B cell (primary cell): ENCODE data around the gene ATXN1. TPM values are rescaled to one million over a fixed set of nuclear protein-coding genes. Genes with fewer than 3 reads are reported as not detected.

Source experiments
- ATAC-seq: fragments of 200-7000 bp; cut with Tn5 transposase; one replicate; pipeline ENCODE4 v1.10.0; 2021; ENCODE audit warnings: low read depth, mild to moderate bottlenecking, moderate number of reproducible peaks, moderate library complexity
- CTCF ChIA-PET: fragments of 350-600 bp; sonication (Branson Sonifier 250); formaldehyde crosslinking; loops from one replicate; lab custom pipeline; 2021; ENCODE audit warnings: antibody characterized with exemption, inconsistent platforms; lab: Charles Lee
- POLR2A ChIA-PET: fragments of 350-600 bp; sonication (Branson Sonifier 250); formaldehyde crosslinking; loops from one replicate; lab custom pipeline; 2021; ENCODE audit warnings: antibody characterized with exemption; lab: Charles Lee
- DNase-seq: peaks from one replicate; pipeline ENCODE4 v3.0.0; 2013
- H2AFZ ChIP-seq: 2 replicates; pipeline ENCODE4 v1.6.1; 2012; ENCODE audit warnings: mild to moderate bottlenecking, low read depth, low read length; ENCODE audit not compliant: insufficient read depth, poor library complexity, severe bottlenecking
- H3K27ac ChIP-seq, 2 donors: 1 replicate in 1 of 2; 2 replicates in 1 of 2; pipeline ENCODE4 v1.5.1; 2012 to 2013; ENCODE audit warnings: low read length in 2 of 2, mild to moderate bottlenecking in 2 of 2, moderate library complexity in 1 of 2
- H3K27me3 ChIP-seq, 4 experiments: fragments of 200-600 bp in 1 of 4; sonication (generic) in 1 of 4; replicated peaks in 1 of 4; 1 replicate in 2 of 4; 2 replicates in 2 of 4; pipeline versions ENCODE4 v1.6.1 to v1.7.0; 2013 to 2016; ENCODE audit warnings: low read length in 3 of 4, mild to moderate bottlenecking in 2 of 4, mixed read lengths in 1 of 4, moderate library complexity in 1 of 4; ENCODE audit not compliant: insufficient read depth in 4 of 4, control insufficient read depth in 3 of 4; ENCODE audit errors: control extremely low read depth in 1 of 4
- H3K36me3 ChIP-seq, 2 experiments: replicated peaks in 1 of 2; 1 replicate in 1 of 2; 2 replicates in 1 of 2; pipeline versions ENCODE4 v1.6.1 to v1.7.1; 2013; ENCODE audit warnings: low read length in 1 of 2; ENCODE audit not compliant: insufficient read depth in 2 of 2, control insufficient read depth in 1 of 2; ENCODE audit errors: control extremely low read depth in 1 of 2, extremely low read depth in 1 of 2
- H3K4me1 ChIP-seq, 2 donors: fragments of 200-600 bp in 1 of 2; sonication (generic) in 1 of 2; 1 replicate in 1 of 2; 2 replicates in 1 of 2; pipeline versions ENCODE4 v1.5.1 to v1.6.1; 2013 to 2017; ENCODE audit warnings: low read length in 2 of 2; ENCODE audit not compliant: control insufficient read depth in 2 of 2, insufficient read depth in 2 of 2
- H3K4me2 ChIP-seq: replicated peaks from 2 replicates; pipeline ENCODE3; 2012; ENCODE audit warnings: mild to moderate bottlenecking, low read depth, low read length; ENCODE audit not compliant: poor library complexity, severe bottlenecking
- H3K4me3 ChIP-seq, 5 experiments: fragments of 200-600 bp in 1 of 5; sonication (generic) in 1 of 5; 1 replicate in 3 of 5; 2 replicates in 2 of 5; pipeline versions ENCODE4 v1.5.1 to v1.7.0; 2011 to 2016; ENCODE audit warnings: low read length in 4 of 5, mild to moderate bottlenecking in 4 of 5, low read depth in 2 of 5, control low read depth in 1 of 5, moderate library complexity in 1 of 5; ENCODE audit not compliant: insufficient read depth in 1 of 5; ENCODE audit errors: control extremely low read depth in 1 of 5, extremely low read depth in 1 of 5
- H3K79me2 ChIP-seq: fragments of 200-600 bp; sonication (generic); one replicate; pipeline ENCODE4 v1.6.0; 2016; ENCODE audit warnings: low read length; ENCODE audit not compliant: control insufficient read depth, insufficient read depth
- H3K9ac ChIP-seq: fragments of 200-600 bp; sonication (generic); 2 replicates; pipeline ENCODE4 v1.6.1; 2017; ENCODE audit warnings: mild to moderate bottlenecking, low read length, moderate library complexity
- H3K9me3 ChIP-seq, 3 donors: one replicate each; pipeline versions ENCODE4 v1.6.1 to v1.7.1; 2013; ENCODE audit warnings: low read length in 2 of 3; ENCODE audit not compliant: control insufficient read depth in 2 of 3, insufficient read depth in 1 of 3; ENCODE audit errors: control extremely low read depth in 1 of 3
- H4K20me1 ChIP-seq: 2 replicates; pipeline ENCODE4 v1.6.0; 2012; ENCODE audit warnings: mild to moderate bottlenecking, low read length; ENCODE audit not compliant: insufficient read depth, control insufficient read depth, poor library complexity, severe bottlenecking
- H3K27ac Mint-ChIP-seq: one replicate; pipeline ENCODE4 v1.8.0; 2021; ENCODE audit warnings: mixed read lengths
- H3K27me3 Mint-ChIP-seq: one replicate; pipeline ENCODE4 v1.8.0; 2021; ENCODE audit warnings: mixed read lengths
- H3K4me1 Mint-ChIP-seq: one replicate; pipeline ENCODE4 v1.8.0; 2021; ENCODE audit warnings: mixed read lengths
- H3K4me3 Mint-ChIP-seq: one replicate; pipeline ENCODE4 v1.8.0; 2021; ENCODE audit warnings: mixed read lengths
- H3K9me3 Mint-ChIP-seq: one replicate; pipeline ENCODE4 v1.8.0; 2022; ENCODE audit warnings: mixed read lengths; ENCODE audit not compliant: insufficient read depth
- EZH2 ChIP-seq: IDR thresholded peaks from 2 replicates; pipeline ENCODE4 v1.6.1; 2012; ENCODE audit warnings: borderline replicate concordance, low read depth, mild to moderate bottlenecking, moderate library complexity, low read length; ENCODE audit not compliant: insufficient read depth, poor library complexity, severe bottlenecking
- WGBS: methylation state at CpG from one replicate; pipeline ENCODE4 v1.1.5; 2013; ENCODE audit warnings: missing lambda C conversion rate; ENCODE audit not compliant: insufficient coverage; 5-methylcytosine and 5-hydroxymethylcytosine counted together
- intact Hi-C: fragments of 100-400 bp; cut with micrococcal nuclease; formaldehyde crosslinking; loops from one replicate; pipeline ENCODE4 v1.10.0; 2022
- polyA plus RNA-seq: library from polyadenylated mRNA; depleted of rRNA; stranded (reverse); fragments of >200 nt; gene quantifications from 2 replicates; pipeline ENCODE4 v1.2.3, GENCODE V29; 2012
- total RNA-seq, 2 donors: library from RNA; stranded (reverse); fragments of 120-200 nt in 1 of 2; gene quantifications; 1 replicate in 1 of 2; 2 replicates in 1 of 2; pipeline versions ENCODE4 v1.2.3 to v1.2.4, GENCODE V29; 2013 to 2022
- TF ChIP-seq, protein P1 (sequence below): fragments of 200-600 bp; IDR thresholded peaks from one replicate; pipeline ENCODE4 v1.8.0; 2022; ENCODE audit warnings: antibody characterized with exemption, mild to moderate bottlenecking

Gene ATXN1
- total and polyA plus RNA-seq, 2 donors (not counting 1 experiment from before 2014, with no cell fraction given): 5.7 to 63.8 TPM

DNA sequence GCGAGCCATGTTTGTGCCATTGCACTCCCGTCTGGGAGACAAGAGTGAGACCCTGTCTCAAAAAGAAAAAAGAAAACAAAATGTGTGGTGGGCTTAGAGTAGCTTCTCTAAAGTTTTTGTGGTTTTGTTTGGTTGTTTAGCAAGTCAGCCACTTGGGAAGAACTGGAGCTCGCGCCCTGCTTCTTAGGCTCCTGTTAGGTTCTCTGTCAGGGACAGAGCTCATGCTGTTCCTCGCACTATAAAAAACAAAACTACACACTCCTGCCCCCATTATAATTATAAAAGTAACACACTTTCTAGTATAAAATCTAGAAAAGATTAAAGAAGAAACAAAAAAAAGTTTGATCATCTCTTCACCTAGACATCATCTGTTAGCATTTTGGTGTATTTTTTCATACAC, 489.8 kb downstream of the ATXN1 start:
- no peak for TF ChIP-seq EZH2
- TF ChIP-seq, protein P1, sequence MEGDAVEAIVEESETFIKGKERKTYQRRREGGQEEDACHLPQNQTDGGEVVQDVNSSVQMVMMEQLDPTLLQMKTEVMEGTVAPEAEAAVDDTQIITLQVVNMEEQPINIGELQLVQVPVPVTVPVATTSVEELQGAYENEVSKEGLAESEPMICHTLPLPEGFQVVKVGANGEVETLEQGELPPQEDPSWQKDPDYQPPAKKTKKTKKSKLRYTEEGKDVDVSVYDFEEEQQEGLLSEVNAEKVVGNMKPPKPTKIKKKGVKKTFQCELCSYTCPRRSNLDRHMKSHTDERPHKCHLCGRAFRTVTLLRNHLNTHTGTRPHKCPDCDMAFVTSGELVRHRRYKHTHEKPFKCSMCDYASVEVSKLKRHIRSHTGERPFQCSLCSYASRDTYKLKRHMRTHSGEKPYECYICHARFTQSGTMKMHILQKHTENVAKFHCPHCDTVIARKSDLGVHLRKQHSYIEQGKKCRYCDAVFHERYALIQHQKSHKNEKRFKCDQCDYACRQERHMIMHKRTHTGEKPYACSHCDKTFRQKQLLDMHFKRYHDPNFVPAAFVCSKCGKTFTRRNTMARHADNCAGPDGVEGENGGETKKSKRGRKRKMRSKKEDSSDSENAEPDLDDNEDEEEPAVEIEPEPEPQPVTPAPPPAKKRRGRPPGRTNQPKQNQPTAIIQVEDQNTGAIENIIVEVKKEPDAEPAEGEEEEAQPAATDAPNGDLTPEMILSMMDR: no peak

DNA sequence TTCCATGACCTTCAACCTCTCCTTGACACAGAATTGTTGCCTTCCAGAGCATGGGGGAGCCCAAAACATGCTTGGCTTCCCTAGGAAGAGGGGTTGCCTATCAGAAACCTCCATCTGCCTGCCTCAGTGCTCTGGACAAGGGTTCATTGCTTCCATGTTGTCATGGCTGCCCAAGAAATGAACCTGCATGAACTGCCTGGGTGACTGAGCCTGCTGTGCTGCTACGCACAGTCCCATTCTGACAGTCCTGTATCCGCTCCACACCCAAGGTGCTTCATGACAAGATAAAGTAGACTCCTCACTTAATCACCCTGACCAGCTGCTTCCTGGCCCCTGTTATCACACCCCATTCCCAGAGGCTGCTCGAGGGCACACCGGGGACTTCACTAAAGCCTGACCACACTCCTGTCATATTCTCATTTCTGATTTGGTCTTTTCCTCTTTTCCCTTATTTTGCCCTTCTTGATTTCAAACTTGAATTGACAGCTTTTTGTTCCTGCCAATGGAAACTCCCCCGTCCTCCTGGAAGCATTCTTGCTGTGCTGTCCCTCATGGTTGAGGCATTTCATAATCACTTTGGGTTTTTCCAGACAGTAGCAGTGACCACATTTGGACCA, 491.0 kb downstream of the ATXN1 start:
- CTCF ChIA-PET: interaction anchor here (1.5 kb wide), 1 partner anchor 87 kb away, joined by 3 read pairs; no protein-coding TSS in a partner anchor

More for the DNA sequence above, 489.8 kb downstream of the ATXN1 start:
- no peaks in the 10 kb centered on the region for H3K4me1 ChIP-seq
- H3K4me2 ChIP-seq: no peak overlapping the region
- Mint-ChIP-seq H3K27ac (no peak overlapping the region), H3K4me3 (no peak overlapping the region), H3K9me3 (no peaks in the 10 kb centered on the region), H3K4me1 (no peaks in the 10 kb centered on the region), H3K27me3 (peaks cover 1% of the 10 kb centered on the region)
- no peaks in the 10 kb centered on the region for H3K27me3 ChIP-seq
- H4K20me1 ChIP-seq: no peaks in the 10 kb centered on the region
- no peak overlapping the region for H2AFZ ChIP-seq
- intact Hi-C loops: no loop called here
- H3K79me2 ChIP-seq: no peaks in the 10 kb centered on the region
- no peak overlapping the region for H3K4me3 ChIP-seq
- ChIA-PET POLR2A (no interaction called here), CTCF (no interaction called here)
- no peak for DNase-seq
- no peak for ATAC-seq
- H3K27ac ChIP-seq: no peak overlapping the region
- no peak overlapping the region for H3K9ac ChIP-seq
- WGBS: 94% methylated on average over 2 of the region's 5 CpGs
- no peaks in the 10 kb centered on the region for H3K9me3 ChIP-seq
- H3K36me3 ChIP-seq: no peaks in the 10 kb centered on the region

More for the DNA sequence above, 491.0 kb downstream of the ATXN1 start:
- Histone ChIP-seq H3K9me3 (no peaks in the 10 kb centered on the region), H3K4me2 (no peak overlapping the region), H2AFZ (no peak overlapping the region), H3K4me3 (no peak overlapping the region), H3K9ac (no peak overlapping the region), H4K20me1 (no peaks in the 10 kb centered on the region), H3K79me2 (no peaks in the 10 kb centered on the region), H3K4me1 (no peaks in the 10 kb centered on the region), H3K27me3 (no peaks in the 10 kb centered on the region), H3K36me3 (no peaks in the 10 kb centered on the region), H3K27ac (no peak overlapping the region)
- intact Hi-C loops: no loop called here
- 90% methylated on average over 5 of the region's 5 CpGs for WGBS
- no peak for TF ChIP-seq EZH2
- TF ChIP-seq, protein P1: no peak
- no peak overlapping the region for H3K4me3 Mint-ChIP-seq
- no peaks in the 10 kb centered on the region for H3K4me1 Mint-ChIP-seq
- H3K27ac Mint-ChIP-seq: no peak overlapping the region
- H3K9me3 Mint-ChIP-seq: no peaks in the 10 kb centered on the region
- no peaks in the 10 kb centered on the region for H3K27me3 Mint-ChIP-seq
- no peak for ATAC-seq
- POLR2A ChIA-PET: no interaction called here
- DNase-seq: no peak
